ENCODE measurements around the gene CDH23.

- TF ChIP-seq POLR2A (IDR thresholded peaks at IDR 0.05; ENCODE audit: low read length) (no peak), GATA1 (IDR thresholded peaks at IDR 0.05; ENCODE audit: low read depth, low read length) (no peak)
Observed at GRCh38 chr10:71614946-71615345, 218.2 kb downstream of the CDH23 start.

All from erythroblast (primary cell).